Measurements from ENCODE around the gene GOLIM4. TPM values are rescaled to one million over a fixed set of nuclear protein-coding genes. Genes with fewer than 3 reads are reported as not detected.

Gene GOLIM4
- total and polyA plus RNA-seq, 11 donors: 31.5 to 106 (median 65.5) TPM

DNA sequence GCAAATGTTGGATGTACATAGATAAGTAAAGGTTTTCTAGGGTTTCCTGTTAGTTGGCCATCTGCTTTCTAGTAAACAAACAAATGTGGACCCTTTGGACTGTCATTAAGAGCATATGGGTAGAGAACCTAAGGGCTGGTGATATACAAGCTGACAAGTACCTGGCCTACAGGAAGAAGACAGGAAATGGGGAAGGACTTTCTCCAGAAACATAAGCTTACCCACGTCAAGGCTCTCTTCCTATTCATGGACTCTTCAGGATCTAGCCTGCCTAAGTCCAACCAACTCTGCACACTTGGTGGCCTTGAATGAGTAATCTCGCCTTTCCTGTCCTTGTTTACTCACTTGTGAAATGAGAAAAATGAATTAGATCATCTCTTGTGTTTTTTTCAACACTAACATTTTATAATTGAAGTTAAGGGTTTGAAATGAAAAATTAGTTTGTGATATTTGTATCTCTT lies 22.2 kb upstream of the GOLIM4 start:
- 52 to 69% (median 57%) methylated on average over 2 of the region's 2 CpGs for WGBS, 4 donors
- Histone ChIP-seq H3K27ac (peak overlapping the region in 2 of 12 donors; percentile 16 to 18), H3K36me3 (no peaks in the 10 kb centered on the region), H3K4me3 (no peak overlapping the region), H3K4me1 (peaks cover 0 to 57% (median 8%) of the 10 kb centered on the region in 12 donors), H3K9me3 (no peaks in the 10 kb centered on the region), H3K27me3 (no peaks in the 10 kb centered on the region)
- intact Hi-C loops (cut with DNase I): loop anchor here in 1 of 10 donors (5.0 kb wide), 1 partner anchor 44 kb away; no protein-coding TSS in a partner anchor
- TF ChIP-seq CTCF (IDR thresholded peaks at IDR 0.05) (no peak), POLR2A (IDR thresholded peaks at IDR 0.05) (no peak)
- DNase-seq: no peak
- ATAC-seq: peak; percentile 6 to 37 (median 26)

DNA sequence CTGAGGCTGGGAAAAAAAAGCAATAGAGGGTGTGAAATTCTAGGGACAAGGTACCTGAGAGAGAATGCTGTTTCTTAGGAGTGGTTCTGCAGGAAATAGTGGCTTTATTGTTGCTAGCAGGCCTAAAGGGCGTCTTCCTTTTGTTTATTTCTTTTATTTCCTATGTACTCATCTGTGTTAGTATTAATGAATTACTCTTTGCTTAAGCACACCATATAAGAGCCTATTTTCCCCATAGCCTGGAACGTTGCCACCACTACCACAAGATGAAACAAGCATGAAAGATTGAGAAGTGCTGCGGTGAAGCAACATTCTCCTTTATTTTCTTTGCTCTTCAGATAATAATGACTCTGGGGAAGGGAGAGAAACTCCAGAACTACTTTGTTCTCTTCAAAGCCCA lies 21.3 kb upstream of the GOLIM4 start:
- ATAC-seq: no peak
- Histone ChIP-seq H3K27me3 (no peaks in the 10 kb centered on the region), H3K4me1 (peaks cover 0 to 53% (median 8%) of the 10 kb centered on the region in 12 donors), H3K4me3 (no peak overlapping the region), H3K9me3 (no peaks in the 10 kb centered on the region), H3K36me3 (no peaks in the 10 kb centered on the region), H3K27ac (peak overlapping the region in 4 of 12 donors; percentile 6 to 18 (median 12))
- intact Hi-C loops (cut with DNase I): loop anchor here in 1 of 10 donors (5.0 kb wide), 1 partner anchor 45 kb away; no protein-coding TSS in a partner anchor
- no peak for TF ChIP-seq POLR2A (IDR thresholded peaks at IDR 0.05)
- TF ChIP-seq CTCF (IDR thresholded peaks at IDR 0.05): no peak
- no peak for DNase-seq
- WGBS, 4 donors: 64 to 73% (median 68%) methylated on average over 3 of the region's 3 CpGs

DNA sequence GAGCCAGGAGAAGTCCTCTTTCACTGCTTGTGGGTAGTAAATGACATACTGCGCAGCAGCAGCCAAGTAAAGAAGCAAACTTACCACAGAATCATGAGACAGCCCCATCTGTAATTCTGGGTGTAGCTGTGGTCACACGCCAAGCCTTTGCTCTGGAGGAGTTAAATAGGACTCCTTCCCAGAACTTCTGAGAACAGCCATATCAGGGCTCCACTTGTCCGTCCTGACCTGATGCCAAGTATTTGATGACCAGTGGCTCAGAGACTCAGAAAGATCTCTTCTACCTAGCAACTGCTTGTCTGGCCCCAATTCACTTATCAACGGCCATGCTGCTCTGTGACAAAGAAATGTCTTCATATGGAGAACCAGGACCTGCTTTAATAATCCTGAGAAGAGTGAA lies 20.6 kb upstream of the GOLIM4 start:
- TF ChIP-seq POLR2A (IDR thresholded peaks at IDR 0.05) (no peak), CTCF (IDR thresholded peaks at IDR 0.05) (no peak)
- intact Hi-C loops (cut with DNase I): loop anchor here in 1 of 10 donors (5.0 kb wide), 1 partner anchor 46 kb away; no protein-coding TSS in a partner anchor
- H3K4me3 ChIP-seq: no peak overlapping the region
- peak; percentile 58 to 75 (median 65) for DNase-seq
- H3K27me3 ChIP-seq: no peaks in the 10 kb centered on the region
- no peaks in the 10 kb centered on the region for H3K9me3 ChIP-seq
- no peaks in the 10 kb centered on the region for H3K36me3 ChIP-seq
- peaks cover 0 to 46% (median 5%) of the 10 kb centered on the region in 12 donors for H3K4me1 ChIP-seq
- peak; percentile 84 to 95 (median 88) for ATAC-seq
- peak overlapping the region in 5 of 12 donors; percentile 2 to 18 (median 9) for H3K27ac ChIP-seq
- 28 to 64% (median 44%) methylated on average over 4 of the region's 4 CpGs for WGBS, 4 donors

DNA sequence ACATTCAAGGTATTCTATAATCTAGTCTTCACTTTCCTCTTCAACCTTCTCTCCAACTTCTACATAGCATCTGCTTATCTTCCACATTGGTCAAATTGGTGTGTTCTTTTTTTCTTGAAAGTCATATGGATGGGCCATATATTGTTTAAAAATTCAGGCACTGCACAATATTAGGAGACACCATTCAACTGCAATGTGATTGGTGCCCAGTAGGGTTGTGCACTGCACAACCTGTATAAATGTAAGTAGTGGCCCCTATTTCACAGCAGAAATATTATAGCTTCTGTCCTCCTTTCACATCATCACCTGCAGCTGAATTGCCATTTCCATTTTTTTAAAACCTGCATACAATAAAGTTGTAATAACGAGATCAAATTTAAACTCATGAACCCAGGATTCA lies 18.1 kb upstream of the GOLIM4 start:
- no peak for DNase-seq
- peaks cover 0 to 25% (median 3%) of the 10 kb centered on the region in 12 donors for H3K4me1 ChIP-seq
- intact Hi-C loops (cut with DNase I): no loop called here
- WGBS, 4 donors: 86 to 94% (median 92%) methylated on average over 1 of the region's 1 CpG
- ATAC-seq: no peak
- H3K4me3 ChIP-seq: no peak overlapping the region
- no peaks in the 10 kb centered on the region for H3K9me3 ChIP-seq
- H3K27ac ChIP-seq: no peak overlapping the region
- H3K27me3 ChIP-seq: no peaks in the 10 kb centered on the region
- no peaks in the 10 kb centered on the region for H3K36me3 ChIP-seq
- TF ChIP-seq CTCF (IDR thresholded peaks at IDR 0.05): no peak
- no peak for TF ChIP-seq POLR2A (IDR thresholded peaks at IDR 0.05)
